ENCODE data around the gene TLCD5. TPM values are rescaled to one million over a fixed set of nuclear protein-coding genes. Genes with fewer than 3 reads are reported as not detected.

Gene TLCD5
- total RNA-seq, 1 experiment from 2014 or later, result 8.3 TPM

- Mint-ChIP-seq H3K27ac (no peak overlapping the region), H3K27me3 (ENCODE audit: low read depth) (no peaks in the 10 kb centered on the region), H3K4me1 (peaks cover 12% of the 10 kb centered on the region), H3K4me3 (no peak overlapping the region), H3K9me3 (no peaks in the 10 kb centered on the region), H3K36me3 (no peaks in the 10 kb centered on the region)
- TF ChIP-seq NFE2L1 (CRISPR knock-in tag; IDR thresholded peaks at IDR 0.05) (no peak), ETV6 (CRISPR knock-in tag; IDR thresholded peaks at IDR 0.05) (no peak), ATF2 (CRISPR knock-in tag; IDR thresholded peaks at IDR 0.05; ENCODE audit: borderline replicate concordance, low read depth) (no peak), CTCF (IDR thresholded peaks at IDR 0.05) (no peak), MAX (CRISPR knock-in tag; IDR thresholded peaks at IDR 0.05) (no peak), ERG (CRISPR knock-in tag; IDR thresholded peaks at IDR 0.05) (no peak), ZMAT4 (CRISPR knock-in tag; IDR thresholded peaks at IDR 0.05) (no peak), ZNF263 (CRISPR knock-in tag; IDR thresholded peaks at IDR 0.05; ENCODE audit: low read depth) (no peak), NR3C1 (CRISPR knock-in tag; conservative IDR thresholded peaks at IDR 0.05; ENCODE audit: low read depth) (no peak), ARID4B (CRISPR knock-in tag; IDR thresholded peaks at IDR 0.05; ENCODE audit: borderline replicate concordance) (no peak), ZNF512 (CRISPR knock-in tag; IDR thresholded peaks at IDR 0.05; ENCODE audit: borderline replicate concordance) (no peak), USF2 (CRISPR knock-in tag; IDR thresholded peaks at IDR 0.05) (no peak), ZNF423 (CRISPR knock-in tag; IDR thresholded peaks at IDR 0.05) (no peak), MXD4 (CRISPR knock-in tag; IDR thresholded peaks at IDR 0.05; ENCODE audit: borderline replicate concordance) (no peak), ESRRA (CRISPR knock-in tag; IDR thresholded peaks at IDR 0.05; ENCODE audit: borderline replicate concordance) (no peak), ZNF219 (CRISPR knock-in tag; IDR thresholded peaks at IDR 0.05; ENCODE audit: borderline replicate concordance) (no peak), GABPB1 (CRISPR knock-in tag; IDR thresholded peaks at IDR 0.05) (no peak), ZNF396 (CRISPR knock-in tag; IDR thresholded peaks at IDR 0.05; ENCODE audit: borderline replicate concordance) (no peak)
- DNase-seq (ENCODE audit: low spot score) (no peak), ATAC-seq (no peak)
- POLR2A ChIA-PET, result no interaction called here
- CTCF ChIA-PET, result interaction anchor here (1.6 to 3.3 kb wide), 2 partner anchors 16 to 19 kb away, joined by 5 to 10 read pairs; no protein-coding TSS in a partner anchor
Measured at GRCh38 chr11:120284272-120284671, 40.8 kb upstream of the TLCD5 start.

All from WTC11 (cell line).